22Rv1 (cell line): ENCODE results near the gene MTOR.

Source experiments
- ZFX ChIP-seq: fragments of 450-650 bp; IDR thresholded peaks from 2 replicates; pipeline ENCODE4 v1.6.1; 2017; ENCODE audit warnings: antibody characterized with exemption, borderline replicate concordance
- TF ChIP-seq, protein P1 (sequence below): fragments of 450-650 bp; IDR thresholded peaks from 2 replicates; pipeline ENCODE4 v1.5.1; 2017; ENCODE audit warnings: mild to moderate bottlenecking

DNA sequence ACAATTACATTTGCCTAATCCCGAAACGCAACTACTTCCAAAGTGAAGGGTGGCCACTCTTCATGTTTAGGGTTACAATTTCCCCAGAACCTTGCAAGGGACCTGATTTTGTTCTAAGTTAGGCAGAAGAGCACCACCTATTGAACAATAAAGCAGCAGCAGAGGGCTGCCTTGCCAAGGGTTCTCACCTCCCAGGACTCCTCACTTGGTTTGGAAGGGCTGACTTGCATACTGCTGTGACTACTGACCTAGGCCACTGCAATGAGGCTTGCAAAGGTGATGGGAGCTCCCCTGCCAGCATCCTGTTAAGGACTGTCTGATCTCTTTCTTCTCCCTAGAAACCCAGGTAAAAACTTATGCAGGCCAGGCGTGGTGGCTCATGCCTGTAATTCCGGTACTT is 14.2 kb downstream of the MTOR start:
- TF ChIP-seq, protein P1, sequence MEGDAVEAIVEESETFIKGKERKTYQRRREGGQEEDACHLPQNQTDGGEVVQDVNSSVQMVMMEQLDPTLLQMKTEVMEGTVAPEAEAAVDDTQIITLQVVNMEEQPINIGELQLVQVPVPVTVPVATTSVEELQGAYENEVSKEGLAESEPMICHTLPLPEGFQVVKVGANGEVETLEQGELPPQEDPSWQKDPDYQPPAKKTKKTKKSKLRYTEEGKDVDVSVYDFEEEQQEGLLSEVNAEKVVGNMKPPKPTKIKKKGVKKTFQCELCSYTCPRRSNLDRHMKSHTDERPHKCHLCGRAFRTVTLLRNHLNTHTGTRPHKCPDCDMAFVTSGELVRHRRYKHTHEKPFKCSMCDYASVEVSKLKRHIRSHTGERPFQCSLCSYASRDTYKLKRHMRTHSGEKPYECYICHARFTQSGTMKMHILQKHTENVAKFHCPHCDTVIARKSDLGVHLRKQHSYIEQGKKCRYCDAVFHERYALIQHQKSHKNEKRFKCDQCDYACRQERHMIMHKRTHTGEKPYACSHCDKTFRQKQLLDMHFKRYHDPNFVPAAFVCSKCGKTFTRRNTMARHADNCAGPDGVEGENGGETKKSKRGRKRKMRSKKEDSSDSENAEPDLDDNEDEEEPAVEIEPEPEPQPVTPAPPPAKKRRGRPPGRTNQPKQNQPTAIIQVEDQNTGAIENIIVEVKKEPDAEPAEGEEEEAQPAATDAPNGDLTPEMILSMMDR = 0 out of 2 replicates have a peak, but pooled peaks have one; percentile 6
- no peak for TF ChIP-seq ZFX
